Pulmonary artery endothelial cell (primary cell): ENCODE data around the gene PHACTR2. TPM values are rescaled to one million over a fixed set of nuclear protein-coding genes. Genes with fewer than 3 reads are reported as not detected.
"Not testable (repeated sequence)": the region's sequence is repeated elsewhere in the genome, so short reads cannot be mapped to it uniquely, and the experiment has no call there.

ENCODE experiments used
- DNase-seq: peaks from one replicate; pipeline ENCODE4 v3.0.0-alpha.2; 2011; ENCODE audit warnings: low read depth, low spot score
- total RNA-seq: library from RNA; depleted of rRNA; stranded (reverse); fragments of >200 nt; gene quantifications from 2 replicates; pipeline ENCODE4 v1.2.3, GENCODE V29; 2014

PHACTR2 gene
- total RNA-seq, 1 donor from 2014 or later: 137 TPM

- DNase-seq: no peak
Measured at GRCh38 chr6:143857651-143858050, 179.9 kb downstream of the PHACTR2 start.

GRCh38 chr6:143859891-143860660 lies 182.3 kb downstream of the PHACTR2 start:
- DNase-seq: no peak

GRCh38 chr6:143863771-143864170 lies 186.0 kb downstream of the PHACTR2 start:
- DNase-seq: no peak

GRCh38 chr6:143864234-143864633 lies 186.5 kb downstream of the PHACTR2 start, which contains the start of gene ZC2HC1B:
ZC2HC1B (plus strand) TSS chr6:143864474; CDS start chr6:143864540, 66 bp downstream.
- DNase-seq: no peak

GRCh38 chr6:143867236-143867635 lies 189.5 kb downstream of the PHACTR2 start:
- DNase-seq: no peak

- DNase-seq: not testable (repeated sequence)
Measured at GRCh38 chr6:143868808-143869207, 191.0 kb downstream of the PHACTR2 start.

- not testable (repeated sequence) for DNase-seq
Measured at GRCh38 chr6:143871202-143871730, 193.5 kb downstream of the PHACTR2 start.

- DNase-seq: no peak
Measured at GRCh38 chr6:143872201-143872600, 194.4 kb downstream of the PHACTR2 start.

GRCh38 chr6:143873600-143873999 lies 195.8 kb downstream of the PHACTR2 start:
- not testable (repeated sequence) for DNase-seq

- not testable (repeated sequence) for DNase-seq
Measured at GRCh38 chr6:143874503-143874902, 196.7 kb downstream of the PHACTR2 start.

GRCh38 chr6:143877584-143878271 lies 200.0 kb downstream of the PHACTR2 start:
- no peak for DNase-seq

GRCh38 chr6:143878272-143878760 lies 200.6 kb downstream of the PHACTR2 start:
- DNase-seq: no peak

GRCh38 chr6:143880412-143880811 lies 202.6 kb downstream of the PHACTR2 start:
- no peak for DNase-seq

Other genes starting within 250 kb of the PHACTR2 start
- 4.8 and 5.5 TPM in 2 replicates for gene ADAT2, start 227.3 kb upstream of the PHACTR2 start, total RNA-seq
- 21.6 and 26.2 TPM in 2 replicates for gene PEX3, start 227.2 kb upstream of the PHACTR2 start, total RNA-seq
- gene FUCA2, start 166.2 kb upstream of the PHACTR2 start, total RNA-seq: 36.5 and 38.7 TPM in 2 replicates
- 27.2 and 30.8 TPM in 2 replicates for gene LTV1, start 165.4 kb downstream of the PHACTR2 start, total RNA-seq
- not detected in 2 replicates for gene ZC2HC1B, start 186.5 kb downstream of the PHACTR2 start, total RNA-seq